K562 (cell line): ENCODE measurements around the gene KLHL35. TPM values are rescaled to one million over a fixed set of nuclear protein-coding genes. Genes with fewer than 3 reads are reported as not detected.

ENCODE experiments used
- CHCHD3 ChIP-seq: fragments of 250-450 bp; sonication (Bioruptor Pico); IDR thresholded peaks from 2 replicates; pipeline ENCODE4 v2.1.2; 2022; ENCODE audit warnings: mild to moderate bottlenecking
- E4F1 ChIP-seq: fragments of 250-450 bp; sonication (Bioruptor Pico); IDR thresholded peaks from 2 replicates; pipeline ENCODE4 v1.5.0; 2021; ENCODE audit warnings: mild to moderate bottlenecking, borderline replicate concordance
- PKNOX1 ChIP-seq: fragments of 450-650 bp; IDR thresholded peaks from 2 replicates; pipeline ENCODE4 v1.6.1; 2016
- TEAD4 ChIP-seq, 2 experiments: sonication (generic) in 1 of 2; formaldehyde crosslinking in 1 of 2; IDR thresholded peaks; 2 replicates each; pipeline versions ENCODE4 v1.6.1 to v1.8.0; 2012 to 2022; ENCODE audit warnings: borderline replicate concordance in 1 of 2, inconsistent platforms in 1 of 2, low read length in 1 of 2, mild to moderate bottlenecking in 1 of 2, missing genetic modification reagents in 1 of 2
- USF2 ChIP-seq: sonication (generic); formaldehyde crosslinking; IDR thresholded peaks from 2 replicates; pipeline ENCODE4 v1.5.0; 2020; ENCODE audit warnings: missing genetic modification reagents
- ZBTB11 ChIP-seq, 3 experiments: fragments of 200-800 bp in 1 of 3; fragments of 250-450 bp in 1 of 3; fragments of 450-650 bp in 1 of 3; sonication (Bioruptor Pico) in 1 of 3; sonication (Bioruptor generic) in 1 of 3; formaldehyde crosslinking in 1 of 3; IDR thresholded peaks; 2 replicates each; pipeline versions ENCODE4 v1.6.1 to v1.8.0; 2016 to 2022; ENCODE audit warnings: mild to moderate bottlenecking in 2 of 3, missing genetic modification characterization in 2 of 3, missing compliant biosample characterization in 1 of 3, moderate library complexity in 1 of 3
- ZBTB12 ChIP-seq: fragments of 250-450 bp; sonication (Bioruptor Pico); IDR thresholded peaks from 2 replicates; pipeline ENCODE4 v1.4.0; 2020
- ZNF518B ChIP-seq: fragments of 250-450 bp; sonication (Bioruptor Pico); IDR thresholded peaks from 2 replicates; pipeline ENCODE4 v1.5.0; 2021; ENCODE audit warnings: mild to moderate bottlenecking, moderate library complexity
- ZNF561 ChIP-seq: fragments of 450-650 bp; formaldehyde crosslinking; conservative IDR thresholded peaks from 2 replicates; pipeline ENCODE4 v1.4.0; 2020; ENCODE audit warnings: mild to moderate bottlenecking, moderate library complexity
- ZNF586 ChIP-seq: fragments of 450-650 bp; formaldehyde crosslinking; conservative IDR thresholded peaks from 2 replicates; pipeline ENCODE4 v1.4.0; 2020; ENCODE audit warnings: mild to moderate bottlenecking, moderate library complexity
- polyA plus RNA-seq, 8 experiments: library from polyadenylated mRNA; depleted of rRNA in 4 of 8; stranded (reverse) in 5 of 8; unstranded in 3 of 8; fragments of >200 nt; fragmentation: Nextera tagmentation in 2 of 8; fragmentation: Illumina TruSeq in 1 of 8; extraction: Ambion mirVana in 2 of 8; extraction: Trizol in 1 of 8; gene quantifications; 2 replicates each; pipeline versions ENCODE4 v1.2.1 to v1.2.3, GENCODE V29; 2011 to 2014; ENCODE audit warnings: inconsistent platforms in 1 of 8, missing spikeins in 1 of 8
- total RNA-seq, 7 experiments: library from RNA; depleted of rRNA in 6 of 7; stranded (reverse); fragments of >200 nt in 6 of 7; fragmentation: Illumina TruSeq in 2 of 7; extraction: Trizol in 2 of 7; gene quantifications; 2 replicates each; pipeline versions ENCODE4 v1.2.1 to v1.2.3, GENCODE V29; 2011 to 2021; ENCODE audit warnings: low replicate concordance in 1 of 7

The KLHL35 gene
- total and polyA plus RNA-seq, 9 of the 15 experiments (the other 6 are each of a cell fraction or from before 2014, with no cell fraction given) = not detected

- TF ChIP-seq ZBTB11 (CRISPR knock-in tag; IDR thresholded peaks at IDR 0.05) (peak in 1 of 3 experiments; percentile 50; a peak in 1 of 6 replicates), USF2 (no peak), ZBTB12 (CRISPR knock-in tag) (no peak), PKNOX1 (peak; percentile 60), ZNF518B (CRISPR knock-in tag) (no peak), ZNF586 (CRISPR knock-in tag) (no peak), E4F1 (CRISPR knock-in tag) (no peak), ZNF561 (CRISPR knock-in tag) (no peak), CHCHD3 (CRISPR knock-in tag) (no peak), TEAD4 (IDR thresholded peaks at IDR 0.05; ENCODE audit: low read length) (peak; percentile 65), TEAD4 (CRISPR knock-in tag; IDR thresholded peaks at IDR 0.05; ENCODE audit: borderline replicate concordance) (no peak)
Observed at GRCh38 chr11:75480185-75481175, 47.5 kb upstream of the KLHL35 start (continued).
